Gastrocnemius medialis (tissue), 4 donors: Measurements from ENCODE around the gene WSCD2.

Experiments
- CTCF ChIP-seq, 5 experiments: fragments of 450-650 bp in 3 of 5; fragments of 200-600 bp in 2 of 5; sonication (generic) in 2 of 5; IDR thresholded peaks in 4 of 5; conservative IDR thresholded peaks in 1 of 5; 1 replicate in 4 of 5; 2 replicates in 1 of 5; pipeline ENCODE4 v1.5.1; 2016 to 2019; ENCODE audit warnings: antibody characterized with exemption in 5 of 5, mild to moderate bottlenecking in 3 of 5, moderate library complexity in 3 of 5
- POLR2A ChIP-seq, 2 donors: fragments of 450-650 bp; IDR thresholded peaks; one replicate each; pipeline ENCODE4 v1.6.1; 2017; ENCODE audit warnings: antibody characterized with exemption in 2 of 2, mild to moderate bottlenecking in 2 of 2, moderate library complexity in 2 of 2

DNA sequence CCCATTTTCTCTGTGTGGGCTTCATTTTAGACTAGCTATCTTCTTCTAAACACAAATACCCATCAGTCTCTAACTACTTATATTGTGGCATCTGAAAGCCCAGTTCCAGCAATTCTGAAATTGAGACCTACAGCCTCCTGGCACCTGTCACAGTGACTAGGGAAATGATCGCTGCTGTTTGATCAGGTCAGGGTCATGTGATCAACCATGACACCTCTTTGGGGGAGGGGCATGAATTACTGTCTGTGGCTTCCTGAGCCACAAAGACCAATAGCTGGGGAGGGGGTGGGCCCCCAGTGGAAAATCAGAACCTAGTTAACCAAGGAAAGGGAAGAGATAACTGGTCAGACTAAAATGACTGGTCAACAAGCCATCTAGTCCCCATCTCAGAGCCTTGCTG, 14.1 kb downstream of the WSCD2 start:
- TF ChIP-seq CTCF (IDR thresholded peaks at IDR 0.05 in 4 of 5, conservative IDR thresholded peaks at IDR 0.05 in 1 of 5) (no peak), POLR2A (IDR thresholded peaks at IDR 0.05) (no peak)
